PC-3 (cell line): ENCODE data around the gene ANAPC4. TPM values are rescaled to one million over a fixed set of nuclear protein-coding genes. Genes with fewer than 3 reads are reported as not detected.

ENCODE experiments used
- ATAC-seq: fragments of 200-7000 bp; cut with Tn5 transposase; 2 replicates; pipeline ENCODE4 v1.9.1; 2020; ENCODE audit warnings: mild to moderate bottlenecking, moderate library complexity
- BruUV-seq: library from RNA; stranded (reverse); fragments of 400-500 nt; replicated peaks from 2 replicates; lab custom pipeline; 2021; lab: Mats Ljungman, UMichigan
- CTCF ChIA-PET: fragments of 300-600 bp; sonication (Branson Sonifier 250); formaldehyde crosslinking; loops from one replicate; lab custom pipeline; 2022; ENCODE audit warnings: antibody characterized with exemption; lab: Charles Lee
- POLR2A ChIA-PET: fragments of 300-600 bp; sonication (Branson Sonifier 250); formaldehyde crosslinking; loops from one replicate; lab custom pipeline; 2022; ENCODE audit warnings: antibody characterized with exemption; ENCODE audit not compliant: unreplicated experiment; lab: Charles Lee
- DNase-seq: peaks from one replicate; pipeline ENCODE4 v3.0.0-alpha.2; 2015
- H2AFZ ChIP-seq: fragments of 300-600 bp; sonication (generic); 2 replicates; pipeline ENCODE4 v1.6.0; 2016; ENCODE audit warnings: antibody characterized with exemption, low read length
- H3F3A ChIP-seq: fragments of 300-600 bp; sonication (generic); one replicate; pipeline ENCODE4 v1.6.0; 2017; ENCODE audit warnings: antibody characterized with exemption, low read length, control low read depth, mild to moderate bottlenecking; ENCODE audit not compliant: unreplicated experiment
- H3K27ac ChIP-seq: fragments of 300-600 bp; sonication (generic); 2 replicates; pipeline ENCODE4 v1.5.1; 2016; ENCODE audit warnings: mild to moderate bottlenecking, low read length
- H3K27me3 ChIP-seq: fragments of 300-600 bp; sonication (generic); 2 replicates; pipeline ENCODE4 v1.6.1; 2016; ENCODE audit warnings: low read length, mixed read lengths
- H3K36me3 ChIP-seq: fragments of 300-600 bp; sonication (generic); 2 replicates; pipeline ENCODE4 v1.6.1; 2016; ENCODE audit warnings: low read depth, mixed run types, low read length, mixed read lengths
- H3K4me1 ChIP-seq: fragments of 300-600 bp; sonication (generic); 2 replicates; pipeline ENCODE4 v1.5.1; 2016; ENCODE audit warnings: low read length; ENCODE audit not compliant: insufficient read depth
- H3K4me2 ChIP-seq: fragments of 300-600 bp; sonication (generic); 2 replicates; pipeline ENCODE4 v1.6.0; 2016; ENCODE audit warnings: low read length
- H3K4me3 ChIP-seq: fragments of 300-600 bp; sonication (generic); 2 replicates; pipeline ENCODE4 v1.5.1; 2016; ENCODE audit warnings: mild to moderate bottlenecking, low read length, mixed read lengths
- H3K79me2 ChIP-seq: fragments of 300-600 bp; sonication (generic); 2 replicates; pipeline ENCODE4 v1.6.1; 2017; ENCODE audit warnings: low read length, mixed read lengths
- H3K9ac ChIP-seq: fragments of 300-600 bp; sonication (generic); 2 replicates; pipeline ENCODE4 v1.6.0; 2016; ENCODE audit warnings: mild to moderate bottlenecking, low read length
- H3K9me2 ChIP-seq: fragments of 300-600 bp; sonication (generic); replicated peaks from 2 replicates; pipeline ENCODE4 v1.6.1; 2016; ENCODE audit warnings: mixed run types, low read length, mixed read lengths
- H3K9me3 ChIP-seq: fragments of 300-600 bp; sonication (generic); 2 replicates; pipeline ENCODE4 v1.6.1; 2016; ENCODE audit warnings: low read length, mixed read lengths
- H4K20me1 ChIP-seq: fragments of 300-600 bp; sonication (generic); 2 replicates; pipeline ENCODE4 v1.6.1; 2016; ENCODE audit warnings: low read length, mixed read lengths
- EZH2 ChIP-seq: fragments of 300-600 bp; sonication (generic); IDR thresholded peaks from one replicate; pipeline ENCODE4 v1.6.1; 2017; ENCODE audit warnings: antibody characterized with exemption, mild to moderate bottlenecking, low read length; ENCODE audit not compliant: unreplicated experiment
- EZH2phosphoT487 ChIP-seq: fragments of 300-600 bp; sonication (generic); IDR thresholded peaks from 2 replicates; pipeline ENCODE4 v1.6.1; 2018; ENCODE audit warnings: mild to moderate bottlenecking, antibody characterized with exemption, low read length, borderline replicate concordance
- intact Hi-C: fragments of 100-400 bp; cut with micrococcal nuclease; formaldehyde crosslinking; loops from 2 replicates; pipeline ENCODE4 v1.9.0; 2023
- total RNA-seq: library from RNA; depleted of rRNA; stranded (reverse); fragments of >200 nt; gene quantifications from 2 replicates; pipeline ENCODE4 v1.2.3, GENCODE V29; 2014
- TF ChIP-seq, protein P1 (sequence below): fragments of 300-600 bp; sonication (generic); conservative IDR thresholded peaks from 2 replicates; pipeline ENCODE4 v1.5.1; 2017; ENCODE audit warnings: antibody characterized with exemption, low read depth, mild to moderate bottlenecking, low read length

Gene ANAPC4
- total RNA-seq, 1 experiment from 2014 or later: 11.3 TPM

DNA sequence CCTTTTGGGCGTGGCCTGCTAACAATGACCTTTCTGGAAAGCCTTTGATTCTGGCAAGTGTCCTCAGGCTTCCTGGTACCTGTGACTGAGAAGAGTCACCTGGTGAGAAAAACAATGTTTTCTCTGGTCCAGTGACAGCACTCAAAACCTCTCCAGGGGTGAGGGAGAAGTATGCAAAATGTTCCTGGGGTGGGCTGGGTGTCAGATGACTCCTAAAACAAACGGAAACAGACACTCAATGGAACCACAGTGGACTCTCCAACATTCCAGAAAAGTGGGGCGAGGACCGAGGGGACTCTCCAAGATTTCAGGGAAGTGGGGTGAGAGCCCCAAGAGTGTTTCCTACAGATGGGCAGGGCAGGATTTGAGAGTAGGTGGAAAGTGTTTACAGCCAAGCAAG, 69.5 kb downstream of the ANAPC4 start:
- Histone ChIP-seq H3K36me3 (no peaks in the 10 kb centered on the region), H3K9me2 (no peaks in the 10 kb centered on the region), H3K79me2 (no peaks in the 10 kb centered on the region), H2AFZ (no peak overlapping the region), H3K27me3 (no peaks in the 10 kb centered on the region), H3K9ac (no peak overlapping the region), H3K9me3 (no peaks in the 10 kb centered on the region), H3F3A (no peaks in the 10 kb centered on the region), H4K20me1 (no peaks in the 10 kb centered on the region), H3K4me2 (no peak overlapping the region), H3K27ac (no peak overlapping the region), H3K4me1 (no peaks in the 10 kb centered on the region), H3K4me3 (no peak overlapping the region)
- no peak for TF ChIP-seq EZH2phosphoT487
- ChIA-PET POLR2A (no interaction called here), CTCF (no interaction called here)
- BruUV-seq: no TSS peak
- intact Hi-C loops: loop anchor here (10.0 kb wide), 1 partner anchor 218 kb away; no protein-coding TSS in a partner anchor
- DNase-seq (no peak), ATAC-seq (no peak)

DNA sequence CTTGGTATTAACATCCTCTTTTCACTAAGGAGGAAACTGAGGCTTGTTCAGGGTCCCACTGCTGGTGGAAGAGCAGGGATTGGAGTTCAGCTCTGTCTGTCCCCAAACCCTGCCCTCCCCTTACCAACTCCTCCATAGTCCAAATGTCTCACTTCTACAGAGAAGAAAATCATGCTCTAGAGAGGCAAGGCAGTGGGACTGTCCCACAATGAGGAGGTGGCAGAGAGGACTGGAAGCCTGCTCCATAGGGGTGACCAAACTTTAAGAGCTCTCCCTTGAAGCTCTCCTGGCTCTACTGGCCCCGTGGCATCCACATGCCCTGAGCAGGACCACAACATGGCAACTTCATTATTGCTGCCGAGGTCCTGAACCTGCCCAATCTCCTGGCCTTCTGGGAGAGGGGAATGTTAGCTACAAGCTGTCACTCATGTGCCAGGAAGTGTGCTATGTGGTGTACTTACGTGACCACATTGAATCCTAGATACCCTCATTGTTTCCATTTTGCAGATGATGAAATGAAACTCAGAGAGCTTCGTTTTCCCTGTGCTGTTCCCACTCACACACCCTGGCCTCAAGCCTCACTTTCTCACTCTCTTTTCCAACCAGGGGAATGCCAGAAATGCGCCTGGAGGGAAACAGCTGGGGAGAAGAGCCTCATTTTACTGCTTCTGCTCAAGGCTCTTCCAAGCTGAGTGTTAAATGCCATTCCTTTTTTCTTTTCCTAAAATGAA, 71.5 kb downstream of the ANAPC4 start:
- BruUV-seq: no TSS peak
- Histone ChIP-seq H3K9ac (no peak overlapping the region), H3K27ac (no peak overlapping the region), H3K4me3 (no peak overlapping the region), H4K20me1 (no peaks in the 10 kb centered on the region), H2AFZ (no peak overlapping the region), H3F3A (no peaks in the 10 kb centered on the region), H3K27me3 (no peaks in the 10 kb centered on the region), H3K79me2 (no peaks in the 10 kb centered on the region), H3K36me3 (no peaks in the 10 kb centered on the region), H3K9me3 (no peaks in the 10 kb centered on the region), H3K9me2 (no peaks in the 10 kb centered on the region), H3K4me2 (no peak overlapping the region), H3K4me1 (no peaks in the 10 kb centered on the region)
- TF ChIP-seq EZH2 (no peak), EZH2phosphoT487 (no peak)
- TF ChIP-seq, protein P1, sequence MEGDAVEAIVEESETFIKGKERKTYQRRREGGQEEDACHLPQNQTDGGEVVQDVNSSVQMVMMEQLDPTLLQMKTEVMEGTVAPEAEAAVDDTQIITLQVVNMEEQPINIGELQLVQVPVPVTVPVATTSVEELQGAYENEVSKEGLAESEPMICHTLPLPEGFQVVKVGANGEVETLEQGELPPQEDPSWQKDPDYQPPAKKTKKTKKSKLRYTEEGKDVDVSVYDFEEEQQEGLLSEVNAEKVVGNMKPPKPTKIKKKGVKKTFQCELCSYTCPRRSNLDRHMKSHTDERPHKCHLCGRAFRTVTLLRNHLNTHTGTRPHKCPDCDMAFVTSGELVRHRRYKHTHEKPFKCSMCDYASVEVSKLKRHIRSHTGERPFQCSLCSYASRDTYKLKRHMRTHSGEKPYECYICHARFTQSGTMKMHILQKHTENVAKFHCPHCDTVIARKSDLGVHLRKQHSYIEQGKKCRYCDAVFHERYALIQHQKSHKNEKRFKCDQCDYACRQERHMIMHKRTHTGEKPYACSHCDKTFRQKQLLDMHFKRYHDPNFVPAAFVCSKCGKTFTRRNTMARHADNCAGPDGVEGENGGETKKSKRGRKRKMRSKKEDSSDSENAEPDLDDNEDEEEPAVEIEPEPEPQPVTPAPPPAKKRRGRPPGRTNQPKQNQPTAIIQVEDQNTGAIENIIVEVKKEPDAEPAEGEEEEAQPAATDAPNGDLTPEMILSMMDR: no peak
- ChIA-PET POLR2A (no interaction called here), CTCF (no interaction called here)
- DNase-seq (no peak), ATAC-seq (no peak)
- intact Hi-C loops: loop anchor here (10.0 kb wide), 1 partner anchor 216 kb away; no protein-coding TSS in a partner anchor

DNA sequence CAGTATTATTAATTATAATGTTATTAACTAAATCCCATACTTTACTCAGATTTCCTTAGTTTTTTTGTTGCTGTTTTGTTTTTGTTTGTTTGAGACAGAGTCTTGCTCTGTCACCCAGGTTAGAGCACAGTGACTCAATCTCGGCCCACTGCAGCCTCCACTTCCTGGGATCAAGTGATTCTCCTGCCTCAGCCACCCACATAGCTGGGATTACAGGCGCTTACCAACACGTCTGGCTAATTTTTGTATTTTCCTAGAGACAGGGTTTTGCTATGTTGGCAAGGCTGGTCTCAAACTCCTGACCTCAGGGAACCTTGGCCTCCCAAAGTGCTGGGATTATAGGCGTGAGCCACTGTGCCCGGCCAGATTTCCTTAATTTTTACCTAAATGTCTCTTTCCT, 72.2 kb downstream of the ANAPC4 start:
- Histone ChIP-seq H3K79me2 (no peaks in the 10 kb centered on the region), H3K9me2 (no peaks in the 10 kb centered on the region), H2AFZ (no peak overlapping the region), H3K4me2 (no peak overlapping the region), H3K4me3 (no peak overlapping the region), H3K4me1 (no peaks in the 10 kb centered on the region), H3K9ac (no peak overlapping the region), H4K20me1 (no peaks in the 10 kb centered on the region), H3K36me3 (no peaks in the 10 kb centered on the region), H3K27me3 (no peaks in the 10 kb centered on the region), H3F3A (no peaks in the 10 kb centered on the region), H3K27ac (no peak overlapping the region), H3K9me3 (no peaks in the 10 kb centered on the region)
- intact Hi-C loops: loop anchor here (10.0 kb wide), 1 partner anchor 216 kb away; no protein-coding TSS in a partner anchor
- DNase-seq: no peak
- BruUV-seq: no TSS peak
- TF ChIP-seq, protein P1: no peak
- no peak for TF ChIP-seq EZH2phosphoT487
- no peak for TF ChIP-seq EZH2
- CTCF ChIA-PET: no interaction called here
- POLR2A ChIA-PET: no interaction called here
- no peak for ATAC-seq
